KOPT-K1 (cell line): ENCODE measurements around the gene PANX1.

Source experiments
- H3K27ac ChIP-seq: fragments of 200-600 bp; sonication (generic); 2 replicates; pipeline ENCODE4 v1.5.1; 2016; ENCODE audit warnings: antibody characterized with exemption, mild to moderate bottlenecking, low read depth, low read length; ENCODE audit not compliant: poor library complexity, severe bottlenecking
- H3K36me3 ChIP-seq: fragments of 200-600 bp; sonication (generic); 2 replicates; pipeline ENCODE4 v1.5.1; 2017; ENCODE audit warnings: antibody characterized with exemption, mild to moderate bottlenecking, low read length, moderate library complexity; ENCODE audit not compliant: insufficient read depth
- H3K9me3 ChIP-seq: fragments of 200-600 bp; sonication (generic); 2 replicates; pipeline ENCODE4 v1.5.1; 2017; ENCODE audit warnings: antibody characterized with exemption, low read length, mild to moderate bottlenecking; ENCODE audit not compliant: insufficient read depth, poor library complexity, severe bottlenecking

PANX1 gene

DNA sequence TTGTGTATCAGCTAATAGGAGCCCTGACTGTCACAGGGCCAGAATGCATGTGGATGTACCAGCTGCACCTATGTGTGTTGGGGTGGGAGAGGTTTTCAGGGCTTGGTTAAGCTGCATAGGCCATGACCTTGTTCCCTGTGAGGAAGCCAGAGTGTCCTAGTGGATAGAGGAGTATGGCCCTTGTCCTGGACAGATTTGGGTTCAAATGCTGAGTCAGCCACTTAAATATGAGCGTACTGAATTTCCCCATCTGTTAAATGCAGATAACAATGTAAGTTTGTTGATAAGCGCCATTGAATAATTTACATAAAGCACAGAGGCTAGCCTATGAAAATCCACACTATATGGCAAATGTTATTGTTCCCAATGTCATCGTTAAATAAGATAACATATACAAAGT is 74.4 kb downstream of the PANX1 start:
- Histone ChIP-seq H3K27ac (no peak overlapping the region), H3K36me3 (no peaks in the 10 kb centered on the region), H3K9me3 (no peaks in the 10 kb centered on the region)

DNA sequence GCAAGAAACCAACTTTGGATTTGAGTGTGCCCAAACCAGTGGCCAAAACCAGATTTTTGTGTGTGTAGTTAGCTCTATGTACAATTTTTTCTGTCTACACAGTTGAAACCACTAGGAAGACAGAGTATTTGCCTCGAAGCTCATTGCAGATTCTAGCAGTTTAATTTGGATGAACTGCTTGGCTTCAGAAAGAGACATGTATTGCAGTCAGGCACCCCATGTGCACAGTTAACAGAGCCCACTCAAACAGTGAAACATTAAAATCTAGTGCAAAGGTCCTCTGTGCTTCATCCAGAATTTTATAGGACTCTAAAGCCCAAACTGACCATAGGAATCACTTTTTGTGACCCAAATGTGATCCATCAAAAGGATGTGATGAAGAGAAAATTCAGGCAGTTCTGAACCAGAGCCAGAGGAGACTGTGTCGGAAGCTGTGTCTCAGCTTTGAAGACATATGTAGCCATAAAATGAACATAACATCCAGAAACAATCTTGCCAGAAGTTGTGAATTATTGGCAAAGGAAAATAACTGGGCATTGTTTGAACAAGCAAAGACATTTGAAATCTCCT is 82.7 kb downstream of the PANX1 start:
- no peaks in the 10 kb centered on the region for H3K36me3 ChIP-seq
- H3K27ac ChIP-seq: no peak overlapping the region
- no peaks in the 10 kb centered on the region for H3K9me3 ChIP-seq

DNA sequence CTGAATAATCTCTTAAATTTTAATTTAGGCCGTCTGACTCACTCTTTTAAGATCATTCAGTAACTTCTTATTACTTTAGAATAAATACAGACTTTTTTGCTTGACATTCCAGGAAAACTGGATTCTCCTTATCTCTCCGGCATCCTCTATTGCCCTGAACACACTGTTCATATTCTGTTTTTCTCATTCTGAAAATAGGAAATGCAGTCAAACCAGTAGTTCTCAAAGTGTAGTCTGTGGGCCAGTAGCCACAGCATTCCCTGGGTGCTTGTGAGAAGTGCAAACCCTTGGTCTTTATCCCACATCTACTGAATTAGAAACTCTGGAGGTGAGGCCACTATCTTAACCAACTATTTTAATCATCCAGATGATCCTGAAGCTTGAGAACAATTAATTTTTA is 84.3 kb downstream of the PANX1 start:
- no peak overlapping the region for H3K27ac ChIP-seq
- H3K36me3 ChIP-seq: no peaks in the 10 kb centered on the region
- no peaks in the 10 kb centered on the region for H3K9me3 ChIP-seq

DNA sequence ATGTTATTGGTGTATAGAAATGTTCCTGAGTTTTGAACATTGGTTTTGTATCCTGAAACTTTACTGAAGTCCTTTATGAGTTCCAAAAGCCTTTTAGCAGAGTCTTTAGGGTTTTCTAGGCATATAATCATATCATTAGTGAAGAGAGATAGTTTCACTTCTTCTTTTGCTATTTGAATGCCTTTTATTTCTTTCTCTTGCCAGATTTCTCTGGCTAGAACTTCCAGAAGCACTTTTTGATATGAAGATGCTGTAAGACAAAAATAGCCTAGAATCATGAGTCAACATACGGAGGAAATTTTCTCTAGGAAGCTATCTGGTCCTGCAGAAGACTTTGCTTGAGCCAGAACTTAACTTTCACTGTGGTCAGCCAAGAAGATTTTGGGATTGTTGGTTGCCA is 89.1 kb downstream of the PANX1 start:
- Histone ChIP-seq H3K9me3 (peaks cover 13% of the 10 kb centered on the region), H3K36me3 (no peaks in the 10 kb centered on the region), H3K27ac (no peak overlapping the region)

DNA sequence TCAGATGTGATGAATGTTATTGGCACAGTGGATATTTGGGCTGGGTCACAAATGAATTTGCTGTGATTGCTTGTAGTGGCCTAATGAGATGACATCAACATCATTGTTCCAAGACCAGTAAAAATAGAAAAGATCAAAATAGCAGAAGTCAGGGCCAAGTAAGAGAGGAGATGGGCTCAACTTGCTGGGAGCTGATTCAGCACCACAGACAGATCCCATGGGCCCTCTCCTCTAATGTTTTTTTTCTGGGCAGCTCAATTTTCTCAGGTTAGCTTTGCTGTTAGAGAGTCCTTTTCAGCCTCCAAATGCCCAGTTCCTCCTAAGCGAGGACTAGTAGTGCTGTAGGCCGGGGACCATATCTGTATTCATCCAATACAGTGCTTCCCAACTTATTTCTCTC is 89.7 kb downstream of the PANX1 start:
- no peaks in the 10 kb centered on the region for H3K36me3 ChIP-seq
- H3K27ac ChIP-seq: no peak overlapping the region
- peaks cover 13% of the 10 kb centered on the region for H3K9me3 ChIP-seq

DNA sequence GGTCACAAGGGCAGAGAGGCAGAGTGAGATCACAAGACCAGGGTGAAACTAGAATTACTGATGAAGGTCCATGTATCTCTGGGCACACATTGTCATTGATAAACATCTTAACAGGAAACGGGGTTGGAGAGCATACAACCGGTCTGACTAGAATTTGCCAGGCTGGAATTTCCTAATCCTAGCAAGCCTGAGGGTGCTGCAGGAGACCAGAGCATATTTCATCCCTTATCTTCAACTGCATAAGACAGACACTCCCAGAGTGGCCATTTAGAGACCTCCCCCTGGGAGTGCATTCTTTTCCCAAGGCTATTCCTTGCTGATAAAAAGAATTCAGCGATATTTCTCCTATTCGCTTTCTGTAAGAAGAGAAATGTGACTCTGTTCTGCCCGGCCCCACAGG is 91.1 kb downstream of the PANX1 start:
- peaks cover 13% of the 10 kb centered on the region for H3K9me3 ChIP-seq
- no peaks in the 10 kb centered on the region for H3K36me3 ChIP-seq
- no peak overlapping the region for H3K27ac ChIP-seq

DNA sequence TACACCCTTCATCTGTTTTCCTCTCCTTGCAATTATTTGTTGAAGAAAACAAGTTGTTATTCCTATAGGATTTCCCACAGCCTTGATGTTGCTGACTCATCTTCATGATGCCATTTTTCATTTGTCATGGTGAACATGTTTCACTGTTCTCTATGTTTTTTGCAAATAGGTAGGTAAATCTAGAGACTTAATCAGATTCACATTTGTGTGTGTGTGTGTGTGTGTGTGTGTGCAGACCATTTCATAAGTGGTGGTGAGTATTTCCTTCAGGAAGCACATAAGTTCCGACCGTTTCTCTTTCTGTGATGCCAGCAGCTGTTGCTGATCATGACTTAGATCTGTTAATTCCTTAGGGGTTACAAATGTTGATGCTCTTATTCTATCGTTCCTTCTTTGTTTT is 95.4 kb downstream of the PANX1 start:
- no peaks in the 10 kb centered on the region for H3K36me3 ChIP-seq
- H3K9me3 ChIP-seq: peaks cover 9% of the 10 kb centered on the region
- no peak overlapping the region for H3K27ac ChIP-seq
